Caco-2 (cell line): ENCODE results near the gene EIF3I. TPM values are rescaled to one million over a fixed set of nuclear protein-coding genes. Genes with fewer than 3 reads are reported as not detected.

Source experiments
- BruUV-seq: library from RNA; stranded (reverse); fragments of 400-500 nt; replicated peaks from 2 replicates; lab custom pipeline; 2021; lab: Mats Ljungman, UMichigan
- CTCF ChIA-PET: fragments of 300-600 bp; sonication (Branson Sonifier 250); formaldehyde crosslinking; loops from one replicate; lab custom pipeline; 2022; ENCODE audit warnings: antibody characterized with exemption; lab: Charles Lee
- POLR2A ChIA-PET: fragments of 300-600 bp; sonication (Branson Sonifier 250); formaldehyde crosslinking; loops from one replicate; lab custom pipeline; 2022; ENCODE audit warnings: antibody characterized with exemption; lab: Charles Lee
- DNase-seq, 2 experiments: peaks; one replicate each; pipeline versions ENCODE4 v3.0.0 to v3.0.0-alpha.2; 2020 to 2022
- H3K27me3 ChIP-seq: replicated peaks from 2 replicates; pipeline ENCODE4 v1.6.0; 2011; ENCODE audit warnings: low read length; ENCODE audit not compliant: control insufficient read depth, insufficient read depth
- H3K36me3 ChIP-seq: 2 replicates; pipeline ENCODE4 v1.5.1; 2011; ENCODE audit warnings: low read length; ENCODE audit not compliant: control insufficient read depth, insufficient read depth
- H3K4me1 ChIP-seq: fragments of 250-450 bp; sonication (Bioruptor Pico); 2 replicates; pipeline ENCODE4 v1.5.1; 2020; ENCODE audit warnings: mild to moderate bottlenecking
- H3K4me3 ChIP-seq: 2 replicates; pipeline ENCODE4 v1.5.1; 2011; ENCODE audit warnings: low read depth, mild to moderate bottlenecking, control low read depth, low read length
- H3K9me3 ChIP-seq: fragments of 250-450 bp; sonication (Bioruptor Pico); 2 replicates; pipeline ENCODE4 v1.5.1; 2020; ENCODE audit warnings: mild to moderate bottlenecking, moderate library complexity
- H3K27ac Mint-ChIP-seq: one replicate; pipeline ENCODE4 v1.8.0; 2022; ENCODE audit warnings: mixed read lengths; ENCODE audit not compliant: unreplicated experiment
- H3K27me3 Mint-ChIP-seq: one replicate; pipeline ENCODE4 v1.8.0; 2022; ENCODE audit warnings: mixed read lengths; ENCODE audit not compliant: insufficient read depth, unreplicated experiment
- H3K36me3 Mint-ChIP-seq: one replicate; pipeline ENCODE4 v1.8.0; 2022; ENCODE audit warnings: mild to moderate bottlenecking, mixed read lengths; ENCODE audit not compliant: insufficient read depth, unreplicated experiment
- H3K4me1 Mint-ChIP-seq: one replicate; pipeline ENCODE4 v1.8.0; 2022; ENCODE audit warnings: low read depth, mixed read lengths; ENCODE audit not compliant: unreplicated experiment
- H3K4me3 Mint-ChIP-seq: one replicate; pipeline ENCODE4 v1.8.0; 2022; ENCODE audit warnings: mild to moderate bottlenecking, moderate library complexity, mixed read lengths; ENCODE audit not compliant: unreplicated experiment
- H3K9me3 Mint-ChIP-seq: one replicate; pipeline ENCODE4 v1.8.0; 2022; ENCODE audit warnings: mixed read lengths; ENCODE audit not compliant: unreplicated experiment
- intact Hi-C: fragments of 100-400 bp; cut with micrococcal nuclease; formaldehyde crosslinking; loops from one replicate; pipeline ENCODE4 v1.10.0; 2022; ENCODE audit not compliant: unreplicated experiment
- total RNA-seq: library from RNA; stranded (reverse); gene quantifications from 2 replicates; pipeline ENCODE4 v1.2.3, GENCODE V29; 2022
- TF ChIP-seq, protein P1 (sequence below), 2 experiments: fragments of 200-600 bp in 1 of 2; IDR thresholded peaks; 1 replicate in 1 of 2; 2 replicates in 1 of 2; pipeline versions ENCODE4 v1.5.1 to v1.8.0; 2011 to 2022; ENCODE audit warnings: antibody characterized with exemption in 1 of 2, control low read depth in 1 of 2, inconsistent platforms in 1 of 2, low read depth in 1 of 2, low read length in 1 of 2, mild to moderate bottlenecking in 1 of 2, moderate library complexity in 1 of 2; ENCODE audit not compliant: insufficient read depth in 1 of 2, severe bottlenecking in 1 of 2, unreplicated experiment in 1 of 2

The EIF3I gene
- total RNA-seq, 1 experiment from 2014 or later = 128 TPM

DNA sequence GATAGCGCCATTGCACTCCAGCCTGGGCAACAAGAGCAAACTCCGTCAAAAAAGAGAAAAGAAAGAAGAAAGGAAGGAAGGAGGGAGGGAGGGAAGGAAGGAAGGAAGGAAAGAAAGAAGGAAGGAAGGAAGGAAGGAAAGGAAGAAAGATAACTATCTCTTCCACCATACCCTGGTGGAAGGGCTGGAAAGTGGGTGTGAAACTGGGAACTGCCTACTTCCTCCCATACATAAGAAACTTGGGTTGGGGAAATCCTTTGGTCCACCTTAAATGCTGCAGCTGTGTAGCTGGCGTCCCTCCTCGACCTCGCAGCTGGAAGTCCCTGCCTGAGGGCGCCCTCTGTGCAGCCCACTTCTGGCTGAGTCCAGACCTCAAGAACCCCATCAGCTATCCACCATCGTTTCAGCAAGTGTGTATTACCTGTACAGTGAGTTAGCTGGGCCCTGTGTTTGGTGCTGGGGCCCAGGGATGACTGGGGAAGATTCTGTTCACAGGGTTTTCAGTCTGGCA is 20.2 kb downstream of the EIF3I start:
- CTCF ChIA-PET = interaction anchor here (0.6 to 2.4 kb wide), 2 partner anchors 26 to 278 kb away, joined by 3 to 11 read pairs; no protein-coding TSS in a partner anchor
- Mint-ChIP-seq H3K36me3 (no peaks in the 10 kb centered on the region), H3K27ac (no peak overlapping the region), H3K4me1 (no peaks in the 10 kb centered on the region), H3K9me3 (no peaks in the 10 kb centered on the region), H3K4me3 (peak overlapping the region; percentile 79), H3K27me3 (no peaks in the 10 kb centered on the region)
- no TSS peak for BruUV-seq
- Histone ChIP-seq H3K36me3 (no peaks in the 10 kb centered on the region), H3K4me1 (no peaks in the 10 kb centered on the region), H3K27me3 (no peaks in the 10 kb centered on the region), H3K4me3 (no peak overlapping the region), H3K9me3 (no peaks in the 10 kb centered on the region)
- no peak for DNase-seq
- TF ChIP-seq, protein P1, sequence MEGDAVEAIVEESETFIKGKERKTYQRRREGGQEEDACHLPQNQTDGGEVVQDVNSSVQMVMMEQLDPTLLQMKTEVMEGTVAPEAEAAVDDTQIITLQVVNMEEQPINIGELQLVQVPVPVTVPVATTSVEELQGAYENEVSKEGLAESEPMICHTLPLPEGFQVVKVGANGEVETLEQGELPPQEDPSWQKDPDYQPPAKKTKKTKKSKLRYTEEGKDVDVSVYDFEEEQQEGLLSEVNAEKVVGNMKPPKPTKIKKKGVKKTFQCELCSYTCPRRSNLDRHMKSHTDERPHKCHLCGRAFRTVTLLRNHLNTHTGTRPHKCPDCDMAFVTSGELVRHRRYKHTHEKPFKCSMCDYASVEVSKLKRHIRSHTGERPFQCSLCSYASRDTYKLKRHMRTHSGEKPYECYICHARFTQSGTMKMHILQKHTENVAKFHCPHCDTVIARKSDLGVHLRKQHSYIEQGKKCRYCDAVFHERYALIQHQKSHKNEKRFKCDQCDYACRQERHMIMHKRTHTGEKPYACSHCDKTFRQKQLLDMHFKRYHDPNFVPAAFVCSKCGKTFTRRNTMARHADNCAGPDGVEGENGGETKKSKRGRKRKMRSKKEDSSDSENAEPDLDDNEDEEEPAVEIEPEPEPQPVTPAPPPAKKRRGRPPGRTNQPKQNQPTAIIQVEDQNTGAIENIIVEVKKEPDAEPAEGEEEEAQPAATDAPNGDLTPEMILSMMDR (IDR thresholded peaks at IDR 0.05; ENCODE audit: insufficient read depth in 1 of 2, low read depth in 1 of 2, low read length in 1 of 2, severe bottlenecking in 1 of 2, unreplicated experiment in 1 of 2) = no peak
- POLR2A ChIA-PET = no interaction called here
- intact Hi-C loops = loop anchor here (5.0 kb wide), 1 partner anchor 80 kb away; no protein-coding TSS in a partner anchor

DNA sequence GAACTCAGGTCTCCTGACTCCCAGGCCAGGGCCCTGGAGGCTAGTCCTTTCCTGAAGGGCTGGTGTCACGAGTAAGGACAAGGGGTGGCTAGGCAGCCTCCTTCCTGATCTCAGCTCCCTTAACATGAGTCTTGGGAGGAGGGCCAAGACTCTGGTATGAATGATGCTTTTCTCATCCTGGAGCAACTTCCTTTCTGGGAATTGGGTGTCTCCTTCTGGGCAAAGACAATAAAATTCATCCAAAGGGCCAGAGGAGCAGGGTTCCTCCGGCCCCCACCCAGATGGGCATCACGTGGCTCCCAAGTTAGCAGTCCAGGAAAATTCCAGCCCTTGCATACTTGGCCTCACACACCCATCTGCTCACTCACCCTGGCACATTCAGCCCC is 24.7 kb downstream of the EIF3I start, which contains the start of gene FAM167B:
TSS of gene FAM167B (plus strand) at position 335 of the 386 bp plus-strand sequence. CDS start 200 bp downstream, outside the sequence.
- POLR2A ChIA-PET = no interaction called here
- DNase-seq = no peak

DNA sequence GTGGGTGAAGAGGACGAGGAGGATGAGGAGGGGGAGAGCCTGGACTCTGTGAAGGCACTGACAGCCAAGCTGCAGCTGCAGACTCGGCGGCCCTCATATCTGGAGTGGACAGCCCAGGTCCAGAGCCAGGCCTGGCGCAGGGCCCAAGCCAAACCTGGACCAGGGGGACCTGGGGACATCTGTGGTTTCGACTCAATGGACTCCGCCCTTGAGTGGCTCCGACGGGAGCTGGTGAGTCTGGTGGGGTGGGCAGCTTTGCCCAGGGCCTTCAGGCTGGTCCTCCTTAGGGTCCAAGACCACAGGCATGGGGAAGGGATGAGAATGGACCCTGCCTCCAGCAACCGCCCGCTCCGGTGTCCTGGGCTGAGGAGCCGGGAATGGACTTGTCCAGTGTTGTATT is 25.2 kb downstream of the EIF3I start:
- POLR2A ChIA-PET = no interaction called here
- no peaks in the 10 kb centered on the region for H3K9me3 Mint-ChIP-seq

More for the DNA sequence above, 24.7 kb downstream of the EIF3I start, which contains the start of gene FAM167B:
- no peak within 1 kb of the TSS for H3K27ac Mint-ChIP-seq
- H3K27me3 Mint-ChIP-seq = no peaks in the 10 kb centered on the region
- CTCF ChIA-PET = no interaction called here
- no peak within 1 kb of the TSS for H3K4me3 Mint-ChIP-seq
- no peaks in the 10 kb centered on the region for H3K9me3 Mint-ChIP-seq
- no peaks in the 10 kb centered on the region for H3K36me3 ChIP-seq
- H3K36me3 Mint-ChIP-seq = no peaks in the 10 kb centered on the region
- H3K27me3 ChIP-seq = no peaks in the 10 kb centered on the region
- intact Hi-C loops = no loop called here
- no peak within 1 kb of the TSS for H3K4me3 ChIP-seq
- no peaks in the 10 kb centered on the region for H3K9me3 ChIP-seq
- BruUV-seq = no TSS peak
- TF ChIP-seq, protein P1 (IDR thresholded peaks at IDR 0.05; ENCODE audit: insufficient read depth in 1 of 2, low read depth in 1 of 2, low read length in 1 of 2, severe bottlenecking in 1 of 2, unreplicated experiment in 1 of 2) = no peak
- no peaks in the 10 kb centered on the region for H3K4me1 ChIP-seq
- H3K4me1 Mint-ChIP-seq = no peaks in the 10 kb centered on the region

More for the DNA sequence above, 25.2 kb downstream of the EIF3I start:
- Histone ChIP-seq H3K36me3 (no peaks in the 10 kb centered on the region), H3K4me1 (no peaks in the 10 kb centered on the region), H3K27me3 (no peaks in the 10 kb centered on the region), H3K4me3 (no peak overlapping the region), H3K9me3 (no peaks in the 10 kb centered on the region)
- DNase-seq = no peak
- no peaks in the 10 kb centered on the region for H3K36me3 Mint-ChIP-seq
- no peaks in the 10 kb centered on the region for H3K27me3 Mint-ChIP-seq
- CTCF ChIA-PET = no interaction called here
- BruUV-seq = no TSS peak
- H3K27ac Mint-ChIP-seq = no peak overlapping the region
- H3K4me1 Mint-ChIP-seq = no peaks in the 10 kb centered on the region
- intact Hi-C loops = no loop called here
- no peak overlapping the region for H3K4me3 Mint-ChIP-seq
- TF ChIP-seq, protein P1 (IDR thresholded peaks at IDR 0.05; ENCODE audit: insufficient read depth in 1 of 2, low read depth in 1 of 2, low read length in 1 of 2, severe bottlenecking in 1 of 2, unreplicated experiment in 1 of 2) = no peak
